ENCODE measurements around the gene IBTK. TPM values are rescaled to one million over a fixed set of nuclear protein-coding genes. Genes with fewer than 3 reads are reported as not detected.
"Not testable (repeated sequence)": the region's sequence is repeated elsewhere in the genome, so short reads cannot be mapped to it uniquely, and the experiment has no call there.

IBTK gene
- total RNA-seq, 2 donors from 2014 or later: 24.8 TPM

DNA sequence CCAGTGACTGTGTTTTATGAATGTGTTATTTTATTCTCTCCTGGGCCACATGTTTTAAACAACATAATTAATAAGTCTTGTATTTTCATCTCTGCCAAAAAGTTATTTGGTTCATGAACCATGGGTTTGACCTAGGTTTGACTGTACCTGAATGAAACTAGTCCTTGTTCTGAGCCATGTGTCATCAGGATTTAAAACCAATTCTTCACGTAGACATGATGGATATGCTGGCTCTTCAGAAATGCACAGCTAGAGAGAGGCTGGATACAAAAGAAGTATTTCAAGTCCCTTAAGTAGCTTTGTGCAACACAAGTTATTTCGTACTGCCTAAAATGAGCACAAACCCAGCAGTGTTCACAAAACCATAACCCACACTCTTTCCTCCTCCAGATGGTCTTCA lies 116.1 kb downstream of the IBTK start:
- TF ChIP-seq, protein P1, sequence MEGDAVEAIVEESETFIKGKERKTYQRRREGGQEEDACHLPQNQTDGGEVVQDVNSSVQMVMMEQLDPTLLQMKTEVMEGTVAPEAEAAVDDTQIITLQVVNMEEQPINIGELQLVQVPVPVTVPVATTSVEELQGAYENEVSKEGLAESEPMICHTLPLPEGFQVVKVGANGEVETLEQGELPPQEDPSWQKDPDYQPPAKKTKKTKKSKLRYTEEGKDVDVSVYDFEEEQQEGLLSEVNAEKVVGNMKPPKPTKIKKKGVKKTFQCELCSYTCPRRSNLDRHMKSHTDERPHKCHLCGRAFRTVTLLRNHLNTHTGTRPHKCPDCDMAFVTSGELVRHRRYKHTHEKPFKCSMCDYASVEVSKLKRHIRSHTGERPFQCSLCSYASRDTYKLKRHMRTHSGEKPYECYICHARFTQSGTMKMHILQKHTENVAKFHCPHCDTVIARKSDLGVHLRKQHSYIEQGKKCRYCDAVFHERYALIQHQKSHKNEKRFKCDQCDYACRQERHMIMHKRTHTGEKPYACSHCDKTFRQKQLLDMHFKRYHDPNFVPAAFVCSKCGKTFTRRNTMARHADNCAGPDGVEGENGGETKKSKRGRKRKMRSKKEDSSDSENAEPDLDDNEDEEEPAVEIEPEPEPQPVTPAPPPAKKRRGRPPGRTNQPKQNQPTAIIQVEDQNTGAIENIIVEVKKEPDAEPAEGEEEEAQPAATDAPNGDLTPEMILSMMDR (IDR thresholded peaks at IDR 0.05): no peak
- no peaks in the 10 kb centered on the region for H3K9me3 ChIP-seq
- no peak overlapping the region for H3K4me3 ChIP-seq
- no peak for DNase-seq (ENCODE audit: low spot score)
- H3K4me1 ChIP-seq: no peaks in the 10 kb centered on the region
- H3K36me3 ChIP-seq: no peaks in the 10 kb centered on the region
- no peak overlapping the region for H3K27ac ChIP-seq
- H3K27me3 ChIP-seq: no peaks in the 10 kb centered on the region

DNA sequence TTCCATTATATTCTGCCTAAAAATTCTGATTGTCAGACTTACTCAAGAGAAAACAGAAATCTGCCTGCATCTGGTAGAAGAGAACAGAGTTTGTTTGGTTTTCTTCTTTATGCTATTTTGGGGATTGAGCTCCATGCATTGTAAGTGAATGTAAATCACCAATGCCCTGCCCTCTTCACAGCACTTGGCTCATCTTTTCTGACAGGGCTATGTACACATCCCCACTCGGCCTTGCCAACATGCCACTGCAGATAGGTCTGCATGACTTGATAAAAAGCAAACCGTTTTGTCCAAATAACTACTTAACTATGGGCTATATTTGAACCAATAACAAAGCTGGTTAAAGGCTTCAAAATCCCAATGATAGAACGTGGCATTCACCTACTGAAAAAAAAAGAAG lies 117.7 kb downstream of the IBTK start:
- H3K4me3 ChIP-seq: no peak overlapping the region
- TF ChIP-seq, protein P1 (IDR thresholded peaks at IDR 0.05): no peak
- no peaks in the 10 kb centered on the region for H3K9me3 ChIP-seq
- H3K27ac ChIP-seq: no peak overlapping the region
- H3K27me3 ChIP-seq: no peaks in the 10 kb centered on the region
- no peaks in the 10 kb centered on the region for H3K36me3 ChIP-seq
- no peaks in the 10 kb centered on the region for H3K4me1 ChIP-seq
- DNase-seq (ENCODE audit: low spot score): no peak

DNA sequence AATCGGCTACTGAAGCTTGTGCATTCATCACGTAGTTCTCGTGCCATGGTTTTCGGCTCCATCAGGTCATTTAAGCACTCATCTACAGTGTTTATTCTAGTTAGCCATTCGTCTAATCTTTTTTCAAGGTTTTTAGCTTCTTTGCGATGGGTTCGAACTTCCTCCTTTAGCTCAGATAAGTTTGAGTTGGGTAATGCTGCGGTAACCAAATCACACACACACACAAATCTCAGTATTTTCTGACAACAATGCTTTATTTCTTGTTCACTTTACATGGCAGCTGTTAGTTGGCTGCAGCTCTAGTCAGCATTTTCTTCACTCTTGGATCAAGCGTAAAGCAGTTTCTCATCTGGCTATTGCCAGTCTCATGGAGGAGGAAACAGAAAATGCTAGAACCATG lies 118.6 kb downstream of the IBTK start:
- not testable (repeated sequence) for H3K9me3 ChIP-seq; H3K4me1 ChIP-seq; H3K27me3 ChIP-seq; H3K36me3 ChIP-seq; H3K27ac ChIP-seq; H3K4me3 ChIP-seq; DNase-seq (ENCODE audit: low spot score)

DNA sequence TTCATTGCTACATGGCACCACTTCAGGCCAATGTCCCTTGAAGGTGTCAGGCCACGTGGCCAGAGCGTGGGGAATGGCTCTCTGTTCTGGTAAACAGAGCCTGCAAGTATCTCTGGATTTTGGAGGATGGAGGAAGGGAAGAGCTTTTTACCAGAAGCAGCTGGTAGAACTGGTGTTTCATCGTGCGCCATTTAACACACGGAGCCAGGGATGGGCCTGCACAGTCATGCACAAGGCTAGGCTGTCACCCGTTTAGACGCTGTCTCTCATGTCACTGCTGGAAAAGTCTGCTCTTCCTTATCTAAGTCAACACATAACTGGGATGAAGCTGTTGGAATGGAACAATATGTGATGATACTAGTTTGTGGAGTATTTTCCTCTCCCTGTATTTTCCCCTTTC lies 123.9 kb downstream of the IBTK start:
- Histone ChIP-seq H3K36me3 (no peaks in the 10 kb centered on the region), H3K27ac (no peak overlapping the region), H3K4me1 (peaks cover 0 to under 1% of the 10 kb centered on the region in 2 donors), H3K27me3 (no peaks in the 10 kb centered on the region), H3K4me3 (no peak overlapping the region), H3K9me3 (no peaks in the 10 kb centered on the region)
- DNase-seq (ENCODE audit: low spot score): no peak
- TF ChIP-seq, protein P1 (IDR thresholded peaks at IDR 0.05): no peak

Other genes with a start within 250 kb of the IBTK start
- gene TPBG, start 116.1 kb upstream of the IBTK start, total RNA-seq: 10 to 100 TPM in 1 of 2 donors, 1 to 10 TPM in 1; 7.4 to 16.7 TPM

Data from right atrium auricular region (tissue), 2 donors.